Activated naive CD8-positive, alpha-beta T cell treated with anti-CD3 and anti-CD28 coated beads, Interleukin-2, amount 50 U/mL, for 24 hours (primary cell): ENCODE data around the gene NDUFB10.

Experiments
- ATAC-seq: fragments of 150-1000 bp; cut with Tn5 transposase; one replicate; pipeline ENCODE4 v1.10.0; 2021
- DNase-seq: peaks from one replicate; pipeline ENCODE4 v3.0.0; 2021
- H3K27ac Mint-ChIP-seq: one replicate; pipeline ENCODE4 v1.8.0; 2021; ENCODE audit warnings: mild to moderate bottlenecking, mixed read lengths
- H3K27me3 Mint-ChIP-seq: one replicate; pipeline ENCODE4 v1.8.0; 2021; ENCODE audit warnings: mixed read lengths
- H3K36me3 Mint-ChIP-seq: one replicate; pipeline ENCODE4 v1.8.0; 2021; ENCODE audit warnings: low read depth, mixed read lengths
- H3K4me1 Mint-ChIP-seq: one replicate; pipeline ENCODE4 v1.8.0; 2021; ENCODE audit warnings: mixed read lengths
- H3K4me3 Mint-ChIP-seq: one replicate; pipeline ENCODE4 v1.8.0; 2021; ENCODE audit warnings: mild to moderate bottlenecking, moderate library complexity, mixed read lengths
- H3K9me3 Mint-ChIP-seq: one replicate; pipeline ENCODE4 v1.8.0; 2021; ENCODE audit warnings: mixed read lengths

The NDUFB10 gene

DNA sequence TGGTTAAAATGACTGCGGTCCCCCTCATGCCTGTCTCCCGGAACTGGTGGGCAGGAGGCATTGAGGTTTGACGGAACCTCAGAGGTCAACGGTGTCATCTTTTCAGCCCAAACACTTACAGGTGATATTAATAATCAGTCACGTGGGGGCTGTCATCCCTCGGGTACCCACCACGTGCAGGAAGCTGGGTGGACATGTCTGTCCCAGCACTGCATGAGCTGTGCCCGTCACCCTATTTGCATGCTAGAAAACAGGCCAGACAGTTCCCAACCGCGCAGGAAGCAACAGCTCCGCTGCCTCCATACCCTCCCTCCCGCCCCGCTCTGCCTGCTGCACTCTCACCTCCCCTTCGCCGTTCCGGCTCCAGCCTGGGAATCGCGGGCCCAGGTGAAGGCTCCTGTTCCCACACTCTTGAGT lies 31.8 kb downstream of the NDUFB10 start:
- peak; percentile 61 for ATAC-seq
- peak; percentile 69 for DNase-seq
- Mint-ChIP-seq H3K9me3 (no peaks in the 10 kb centered on the region), H3K36me3 (no peaks in the 10 kb centered on the region), H3K4me3 (peak overlapping the region; percentile 70), H3K27me3 (peaks cover 13% of the 10 kb centered on the region), H3K27ac (peak overlapping the region; percentile 82), H3K4me1 (peaks cover 33% of the 10 kb centered on the region)

DNA sequence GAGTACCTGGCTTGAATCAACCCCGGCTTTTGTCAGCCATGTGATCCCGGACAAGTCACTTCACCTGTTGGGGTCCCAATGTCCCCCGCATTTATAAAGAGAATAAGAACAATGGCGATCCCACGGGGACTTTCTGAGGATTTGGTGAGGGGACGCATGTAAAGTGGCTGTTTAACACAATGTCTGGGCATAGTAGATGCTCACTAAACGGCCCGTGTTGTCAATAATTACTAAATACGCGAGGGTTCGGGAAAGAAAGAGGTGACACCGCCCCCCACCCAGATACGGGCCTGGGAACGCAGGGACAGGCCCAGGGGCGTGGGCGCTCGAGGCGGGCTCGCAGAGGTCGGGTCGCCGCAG lies 32.2 kb downstream of the NDUFB10 start:
- Mint-ChIP-seq H3K27me3 (peaks cover 13% of the 10 kb centered on the region), H3K27ac (peak overlapping the region; percentile 82), H3K36me3 (peaks cover under 1% of the 10 kb centered on the region), H3K4me1 (peaks cover 37% of the 10 kb centered on the region), H3K4me3 (peak overlapping the region; percentile 70), H3K9me3 (no peaks in the 10 kb centered on the region)
- ATAC-seq: no peak
- DNase-seq: no peak

DNA sequence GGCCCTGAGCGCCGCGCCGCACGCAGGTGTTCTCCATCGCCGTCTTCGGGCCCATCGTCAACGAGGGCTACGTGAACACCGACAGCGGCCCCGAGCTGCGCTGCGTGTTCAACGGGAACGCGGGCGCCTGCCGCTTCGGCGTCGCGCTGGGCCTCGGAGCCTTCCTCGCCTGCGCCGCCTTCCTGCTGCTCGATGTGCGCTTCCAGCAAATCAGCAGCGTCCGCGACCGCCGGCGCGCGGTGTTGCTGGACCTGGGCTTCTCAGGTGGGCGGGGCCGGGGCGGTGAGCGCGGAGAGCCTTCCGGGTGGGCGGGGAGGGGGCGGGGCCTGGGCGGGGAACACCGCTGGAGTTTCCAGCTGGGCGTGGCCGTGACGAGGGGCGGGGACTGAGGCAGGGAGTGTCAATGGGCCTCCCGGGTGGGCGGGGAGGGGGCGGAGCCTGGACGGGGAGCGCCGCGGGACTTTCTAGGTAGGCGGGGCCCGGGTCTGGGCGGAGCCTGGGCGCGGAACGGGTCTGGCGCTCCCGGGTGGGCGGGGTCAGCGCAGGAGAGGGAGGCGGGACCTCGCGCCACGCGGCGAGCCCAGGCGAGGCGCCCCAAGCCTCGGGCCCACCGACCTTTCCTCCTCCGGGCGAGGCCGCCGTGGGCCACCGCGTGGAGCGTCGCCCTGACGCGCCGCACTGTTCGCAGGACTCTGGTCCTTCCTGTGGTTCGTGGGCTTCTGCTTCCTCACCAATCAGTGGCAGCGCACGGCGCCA lies 32.8 kb downstream of the NDUFB10 start:
- peaks cover 39% of the 10 kb centered on the region for H3K4me1 Mint-ChIP-seq
- no peaks in the 10 kb centered on the region for H3K9me3 Mint-ChIP-seq
- H3K4me3 Mint-ChIP-seq: no peak overlapping the region
- peaks cover 3% of the 10 kb centered on the region for H3K36me3 Mint-ChIP-seq
- peak; percentile 97 for DNase-seq
- peaks cover 13% of the 10 kb centered on the region for H3K27me3 Mint-ChIP-seq
- peak; percentile 42 for ATAC-seq
- H3K27ac Mint-ChIP-seq: no peak overlapping the region

DNA sequence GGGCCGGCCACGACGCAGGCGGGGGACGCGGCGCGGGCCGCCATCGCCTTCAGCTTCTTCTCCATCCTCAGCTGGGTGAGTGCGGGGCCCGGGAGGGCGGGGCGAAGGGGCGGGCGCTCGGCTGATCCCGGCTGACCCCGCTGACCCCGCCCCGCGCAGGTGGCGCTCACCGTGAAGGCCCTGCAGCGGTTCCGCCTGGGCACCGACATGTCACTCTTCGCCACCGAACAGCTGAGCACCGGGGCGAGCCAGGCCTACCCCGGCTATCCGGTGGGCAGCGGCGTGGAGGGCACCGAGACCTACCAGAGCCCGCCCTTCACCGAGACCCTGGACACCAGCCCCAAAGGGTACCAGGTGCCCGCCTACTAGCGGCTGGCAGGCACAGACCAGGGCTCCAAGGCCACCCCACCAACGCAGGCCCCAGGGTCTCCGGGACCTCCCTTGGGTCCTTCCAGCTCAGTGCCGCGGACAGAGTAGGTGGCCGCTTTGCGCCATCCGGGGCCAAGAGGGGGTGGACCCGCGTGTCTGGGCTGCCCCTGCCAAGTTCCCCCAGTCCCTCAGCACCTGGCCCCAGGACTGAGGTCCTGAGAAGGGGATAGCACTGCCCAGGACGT lies 33.5 kb downstream of the NDUFB10 start:
- DNase-seq (no peak), ATAC-seq (no peak)
- no peak overlapping the region for H3K4me3 Mint-ChIP-seq
- no peaks in the 10 kb centered on the region for H3K9me3 Mint-ChIP-seq
- peaks cover 13% of the 10 kb centered on the region for H3K27me3 Mint-ChIP-seq
- H3K27ac Mint-ChIP-seq: no peak overlapping the region
- H3K36me3 Mint-ChIP-seq: peaks cover 6% of the 10 kb centered on the region
- peaks cover 42% of the 10 kb centered on the region for H3K4me1 Mint-ChIP-seq

DNA sequence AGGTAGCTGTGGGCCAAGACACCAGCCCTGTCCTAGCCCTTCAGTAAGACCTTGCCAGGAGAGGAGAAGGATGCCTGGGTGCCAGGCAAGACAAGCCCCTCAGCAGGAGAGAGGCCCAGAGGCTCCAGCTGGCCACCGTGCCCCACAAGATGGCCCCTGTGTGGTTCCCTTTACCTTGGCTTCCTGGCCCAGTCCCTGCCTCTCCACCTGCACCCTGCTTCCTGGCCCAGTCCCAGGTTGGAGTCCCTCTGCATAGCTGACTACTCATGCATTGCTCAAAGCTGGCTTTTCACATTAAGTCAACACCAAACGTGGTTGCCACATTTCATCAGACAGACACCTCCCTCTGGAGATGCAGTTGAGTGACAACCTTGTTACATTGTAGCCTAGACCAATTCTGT lies 34.4 kb downstream of the NDUFB10 start:
- H3K36me3 Mint-ChIP-seq: peaks cover 12% of the 10 kb centered on the region
- peaks cover 42% of the 10 kb centered on the region for H3K4me1 Mint-ChIP-seq
- H3K9me3 Mint-ChIP-seq: no peaks in the 10 kb centered on the region
- peaks cover 8% of the 10 kb centered on the region for H3K27me3 Mint-ChIP-seq
- ATAC-seq (no peak), DNase-seq (no peak)
- no peak overlapping the region for H3K4me3 Mint-ChIP-seq
- H3K27ac Mint-ChIP-seq: peak overlapping the region; percentile 19

DNA sequence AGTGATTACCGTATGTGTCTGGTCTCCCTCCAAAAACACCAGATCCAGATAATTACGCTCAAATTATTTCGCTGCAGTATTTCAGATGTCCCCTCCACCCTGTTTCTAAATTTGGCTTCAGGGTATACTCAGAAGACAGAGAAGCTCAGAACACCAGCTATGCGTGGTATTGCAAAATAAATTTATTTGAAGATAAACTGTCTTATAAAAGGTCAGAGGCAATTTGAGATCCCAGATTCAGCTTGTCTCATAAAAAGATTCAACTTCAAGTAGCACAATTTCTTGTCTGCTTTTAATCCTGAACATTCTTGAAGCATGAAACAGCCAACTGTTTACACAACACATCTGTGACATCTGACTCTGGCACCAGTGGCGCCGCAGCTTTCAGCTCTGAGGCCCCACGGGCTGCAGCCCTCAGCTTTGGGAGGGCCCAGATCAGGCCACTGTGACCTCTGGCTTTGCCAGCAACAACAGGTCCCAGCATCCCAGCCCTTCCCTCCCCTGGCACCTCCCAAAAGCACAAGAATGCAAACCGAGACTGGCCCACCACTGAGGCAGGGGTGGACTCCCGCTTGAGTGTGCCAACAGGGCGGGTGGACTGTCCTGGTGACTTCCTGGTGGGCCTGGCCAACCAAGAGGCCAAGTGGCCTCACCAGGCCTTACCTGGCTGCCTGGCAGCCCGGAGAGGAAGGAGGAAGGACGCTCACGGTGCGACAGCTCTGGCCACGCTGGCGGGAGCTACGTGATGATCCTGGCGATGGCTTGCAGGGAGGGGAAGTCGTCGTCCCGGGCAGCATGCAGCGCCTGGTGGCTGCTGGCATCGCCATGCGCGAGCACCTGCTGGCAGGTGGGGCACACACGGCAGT lies 38.4 kb downstream of the NDUFB10 start:
- Mint-ChIP-seq H3K4me3 (no peak overlapping the region), H3K27me3 (no peaks in the 10 kb centered on the region), H3K9me3 (no peaks in the 10 kb centered on the region), H3K4me1 (peaks cover 20% of the 10 kb centered on the region), H3K27ac (no peak overlapping the region), H3K36me3 (peaks cover 20% of the 10 kb centered on the region)
- no peak for ATAC-seq
- no peak for DNase-seq

DNA sequence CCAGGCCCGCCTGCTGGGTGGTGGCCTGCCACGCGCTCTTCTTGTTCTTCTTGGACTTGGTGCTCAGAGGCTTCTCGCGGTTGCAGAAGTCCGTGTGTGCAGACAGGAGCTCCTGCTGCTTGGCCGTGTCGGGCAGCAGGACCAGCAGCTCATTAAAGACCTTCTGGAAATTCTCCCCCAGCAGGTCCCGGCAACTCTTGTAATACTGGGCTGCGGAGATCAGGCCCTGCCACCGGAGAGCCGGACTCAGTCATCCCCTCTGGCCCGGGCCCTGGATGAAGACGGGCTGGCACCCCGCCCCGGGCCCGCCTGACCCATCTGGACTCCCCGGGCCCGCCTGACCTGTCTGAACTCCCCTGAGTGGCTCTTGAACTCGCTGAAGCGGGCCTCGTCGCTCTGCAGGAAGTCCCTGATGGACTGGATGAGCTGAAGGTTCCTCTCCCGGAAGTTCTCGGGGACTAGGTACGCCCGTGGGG lies 39.1 kb downstream of the NDUFB10 start:
- Mint-ChIP-seq H3K4me1 (peaks cover 18% of the 10 kb centered on the region), H3K27me3 (no peaks in the 10 kb centered on the region), H3K4me3 (no peak overlapping the region), H3K36me3 (peaks cover 20% of the 10 kb centered on the region), H3K9me3 (no peaks in the 10 kb centered on the region), H3K27ac (no peak overlapping the region)
- DNase-seq (no peak), ATAC-seq (no peak)

DNA sequence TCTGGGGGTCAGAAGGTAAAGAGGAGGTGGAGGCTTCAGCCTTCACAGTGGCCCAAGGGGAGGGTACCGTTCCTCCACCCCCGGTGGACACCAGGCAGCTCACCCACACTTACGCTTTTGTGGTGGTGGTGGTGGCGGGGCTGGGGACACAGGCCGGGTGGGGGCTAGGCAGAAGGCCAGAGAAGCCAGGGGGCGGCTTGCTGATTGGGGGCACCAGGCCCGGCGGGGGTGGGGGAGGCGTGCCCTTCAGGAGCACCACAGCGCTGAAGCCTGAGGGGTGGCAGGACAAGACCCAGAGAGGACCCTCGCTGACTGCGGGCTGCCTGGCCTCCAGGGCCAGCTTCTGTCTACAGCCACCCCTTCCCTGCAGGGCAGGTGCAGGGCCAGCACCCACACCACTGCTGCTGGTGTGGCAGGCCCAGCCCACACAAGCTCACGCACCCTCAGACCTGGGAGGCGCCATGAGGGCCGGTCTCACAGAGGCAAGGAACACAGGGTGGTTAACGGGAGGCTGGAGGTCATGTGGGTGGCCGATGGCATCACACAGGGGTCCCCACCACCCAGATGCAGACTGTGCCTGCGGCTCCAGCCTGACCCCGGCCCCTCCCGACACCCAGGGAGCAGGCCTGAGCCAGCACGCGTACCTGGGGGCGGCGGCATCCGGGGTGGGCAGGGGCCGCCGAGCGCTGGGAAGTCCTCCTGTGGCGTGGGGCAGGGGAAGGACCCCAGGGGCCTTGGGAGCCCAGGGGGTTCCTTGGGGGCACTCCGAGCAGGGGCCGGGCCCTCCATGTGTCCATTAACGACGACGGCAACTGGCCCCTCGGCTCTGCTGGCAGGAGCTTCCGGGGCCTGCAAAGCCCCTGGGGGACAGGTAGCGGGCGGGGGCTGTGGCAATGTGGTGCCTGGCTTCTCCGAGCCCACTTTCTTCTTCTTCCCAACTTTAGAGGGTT lies 39.8 kb downstream of the NDUFB10 start:
- Mint-ChIP-seq H3K4me3 (no peak overlapping the region), H3K36me3 (peaks cover 20% of the 10 kb centered on the region)
- ATAC-seq: no peak

DNA sequence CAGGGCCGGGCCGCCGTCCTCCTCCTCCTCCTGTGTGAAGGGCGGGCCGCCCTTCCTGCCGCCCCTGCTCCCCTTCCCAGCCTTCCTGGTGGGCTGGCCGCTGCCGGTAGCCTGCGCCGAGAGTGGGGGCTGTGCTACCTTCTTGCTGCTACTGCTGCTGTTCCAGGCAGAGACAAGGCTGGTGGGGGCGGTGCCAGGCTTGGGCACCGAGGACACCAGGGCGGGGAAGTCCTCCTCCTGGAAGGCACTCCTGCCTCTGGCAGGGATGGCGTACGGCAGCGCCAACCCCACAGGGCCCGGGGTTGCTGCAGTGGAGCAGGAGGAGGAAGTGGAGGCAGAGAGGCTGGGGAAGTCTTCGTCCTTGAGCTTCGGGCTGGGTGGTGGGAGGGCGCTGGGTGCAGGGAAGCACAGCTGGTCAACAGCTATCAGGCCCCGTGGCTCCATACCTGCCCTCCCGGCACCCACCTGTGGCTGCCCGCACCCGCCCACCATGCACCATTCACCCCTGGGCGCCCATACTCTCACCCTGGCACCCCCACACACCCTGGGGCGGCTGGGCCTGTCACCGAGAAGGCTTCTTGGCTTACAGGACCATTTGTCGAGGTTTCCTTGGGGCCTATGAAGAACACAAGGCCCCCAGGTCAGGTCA lies 40.7 kb downstream of the NDUFB10 start:
- H3K36me3 Mint-ChIP-seq: peaks cover 20% of the 10 kb centered on the region
- no peak overlapping the region for H3K27ac Mint-ChIP-seq
- no peaks in the 10 kb centered on the region for H3K9me3 Mint-ChIP-seq
- ATAC-seq: no peak
- H3K27me3 Mint-ChIP-seq: no peaks in the 10 kb centered on the region
- H3K4me1 Mint-ChIP-seq: peaks cover 16% of the 10 kb centered on the region
- no peak overlapping the region for H3K4me3 Mint-ChIP-seq
- no peak for DNase-seq

More for the DNA sequence above, 39.8 kb downstream of the NDUFB10 start:
- Mint-ChIP-seq H3K27ac (no peak overlapping the region), H3K9me3 (no peaks in the 10 kb centered on the region), H3K27me3 (no peaks in the 10 kb centered on the region), H3K4me1 (peaks cover 12% of the 10 kb centered on the region)
- no peak for DNase-seq

DNA sequence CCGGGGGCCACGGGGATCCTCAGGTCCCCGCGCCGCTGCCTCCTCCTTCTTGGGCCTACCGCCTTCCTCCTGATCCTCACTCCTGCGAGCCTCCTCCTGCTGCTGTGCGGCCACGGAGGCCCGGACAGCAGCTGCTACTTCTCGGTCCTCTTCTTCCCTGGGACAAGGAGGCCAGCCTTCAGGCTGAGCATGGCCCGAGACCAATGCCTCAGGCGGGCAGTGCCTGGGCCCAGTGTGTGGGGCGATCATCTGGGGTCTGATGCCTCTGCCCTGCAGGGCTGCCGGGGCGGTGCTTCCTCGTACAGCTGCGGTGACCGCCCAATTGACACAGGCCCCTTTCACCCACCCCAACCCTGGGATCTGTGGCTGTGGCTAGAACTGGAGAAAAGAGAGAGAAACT lies 41.7 kb downstream of the NDUFB10 start:
- no peaks in the 10 kb centered on the region for H3K9me3 Mint-ChIP-seq
- H3K27me3 Mint-ChIP-seq: no peaks in the 10 kb centered on the region
- no peak overlapping the region for H3K27ac Mint-ChIP-seq
- peaks cover 24% of the 10 kb centered on the region for H3K4me1 Mint-ChIP-seq
- H3K36me3 Mint-ChIP-seq: peaks cover 22% of the 10 kb centered on the region
- DNase-seq (no peak), ATAC-seq (no peak)
- H3K4me3 Mint-ChIP-seq: no peak overlapping the region

DNA sequence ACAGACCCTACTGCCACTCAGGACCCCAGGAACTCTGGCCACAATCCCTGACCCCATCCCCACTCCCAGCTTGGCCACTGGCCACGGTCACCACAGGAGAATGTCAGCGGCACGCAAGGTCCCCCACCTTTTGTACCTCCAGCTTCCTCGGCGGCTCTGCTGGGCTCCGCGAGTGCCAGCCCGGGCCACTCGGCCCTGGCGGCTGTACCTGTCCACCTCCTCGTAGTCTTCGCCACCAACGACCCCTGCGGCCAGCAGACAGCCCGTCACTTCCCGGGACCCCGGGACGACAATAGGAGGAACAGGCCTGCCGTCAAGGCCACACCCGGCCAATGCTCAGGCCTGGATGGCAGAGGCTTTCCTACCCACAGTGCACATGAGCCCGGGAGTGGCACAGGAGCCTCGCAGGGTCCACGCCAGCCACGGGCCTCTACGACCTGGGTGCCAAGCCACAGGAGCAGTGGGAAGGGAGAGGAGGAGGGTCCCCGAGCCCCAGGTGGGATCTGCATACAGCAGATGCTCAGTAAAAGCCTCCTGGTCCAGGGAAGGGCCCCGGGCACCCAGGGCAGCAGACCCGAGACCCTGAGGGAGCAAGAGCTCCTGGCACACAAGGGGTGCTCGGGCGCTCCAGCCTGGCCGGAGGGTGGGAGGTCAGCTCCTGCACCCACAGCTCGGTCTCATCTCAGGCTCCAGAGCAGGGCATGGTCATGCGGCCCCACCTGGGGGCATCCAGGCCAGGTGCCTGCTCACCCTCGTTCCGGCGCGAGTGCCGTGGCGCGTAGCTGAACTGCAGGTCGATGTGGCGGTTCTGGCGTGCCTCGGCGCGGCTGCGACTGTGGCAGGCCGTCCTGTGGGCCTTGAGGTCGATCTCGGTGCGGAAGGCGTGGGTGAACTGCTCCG lies 42.4 kb downstream of the NDUFB10 start:
- Mint-ChIP-seq H3K27ac (no peak overlapping the region), H3K27me3 (no peaks in the 10 kb centered on the region), H3K4me1 (peaks cover 22% of the 10 kb centered on the region), H3K36me3 (peaks cover 21% of the 10 kb centered on the region), H3K9me3 (no peaks in the 10 kb centered on the region), H3K4me3 (no peak overlapping the region)
- ATAC-seq (no peak), DNase-seq (no peak)

DNA sequence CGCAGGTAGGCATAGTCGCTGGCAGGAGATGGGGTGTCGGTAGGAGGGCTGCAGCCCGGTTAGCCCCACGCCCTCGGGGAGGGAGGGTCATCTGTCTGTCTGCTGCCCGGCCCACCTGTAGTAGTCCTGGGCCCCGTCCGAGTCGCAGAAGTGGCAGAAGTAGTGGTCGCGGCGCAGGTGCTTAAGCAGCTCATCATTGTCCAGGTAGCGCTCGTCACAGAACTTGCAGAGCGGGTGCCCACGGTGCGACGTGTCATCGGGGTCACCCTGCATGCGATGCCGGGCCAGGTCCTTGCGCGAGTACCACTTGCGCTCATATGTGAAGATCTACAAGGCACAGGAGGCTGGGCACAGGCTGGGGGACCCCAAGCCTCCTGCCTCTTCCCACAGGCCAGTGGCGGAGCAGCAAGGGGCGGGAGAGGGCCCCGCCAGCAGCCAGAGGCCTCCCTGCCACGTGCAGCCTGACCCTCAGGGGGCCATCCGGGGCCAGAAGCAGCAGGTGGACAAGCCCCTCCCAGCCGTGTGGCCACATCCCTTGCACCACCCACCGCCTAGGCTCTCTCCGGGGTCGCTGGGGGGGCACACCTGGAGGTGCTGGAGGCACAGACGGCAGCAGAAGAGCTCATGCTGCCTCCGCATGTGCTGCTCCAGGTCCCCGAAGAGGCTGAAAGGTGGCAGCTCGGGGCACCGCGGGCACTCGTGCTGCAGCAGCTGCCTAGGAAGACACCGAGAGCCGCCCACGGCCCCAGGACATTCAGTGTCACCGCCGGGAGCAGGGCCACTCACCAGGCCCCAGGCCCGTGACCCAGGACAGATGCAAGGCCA lies 43.3 kb downstream of the NDUFB10 start:
- no peak overlapping the region for H3K4me3 Mint-ChIP-seq
- ATAC-seq: no peak
- DNase-seq: no peak
- H3K4me1 Mint-ChIP-seq: peaks cover 26% of the 10 kb centered on the region
- peak overlapping the region; percentile 59 for H3K27ac Mint-ChIP-seq
- H3K9me3 Mint-ChIP-seq: no peaks in the 10 kb centered on the region
- peaks cover 18% of the 10 kb centered on the region for H3K36me3 Mint-ChIP-seq
- no peaks in the 10 kb centered on the region for H3K27me3 Mint-ChIP-seq
